Caco-2 (cell line): ENCODE results near the gene BTBD17. TPM values are rescaled to one million over a fixed set of nuclear protein-coding genes. Genes with fewer than 3 reads are reported as not detected.
A peak's percentile ranks its signal among the peaks of the same experiment; 100 is the strongest.

Experiments
- BruUV-seq: library from RNA; stranded (reverse); fragments of 400-500 nt; replicated peaks from 2 replicates; lab custom pipeline; 2021; lab: Mats Ljungman, UMichigan
- CTCF ChIA-PET: fragments of 300-600 bp; sonication (Branson Sonifier 250); formaldehyde crosslinking; loops from one replicate; lab custom pipeline; 2022; ENCODE audit warnings: antibody characterized with exemption; lab: Charles Lee
- POLR2A ChIA-PET: fragments of 300-600 bp; sonication (Branson Sonifier 250); formaldehyde crosslinking; loops from one replicate; lab custom pipeline; 2022; ENCODE audit warnings: antibody characterized with exemption; lab: Charles Lee
- DNase-seq, 2 experiments: peaks; one replicate each; pipeline versions ENCODE4 v3.0.0 to v3.0.0-alpha.2; 2020 to 2022
- H3K27me3 ChIP-seq: replicated peaks from 2 replicates; pipeline ENCODE4 v1.6.0; 2011; ENCODE audit warnings: low read length; ENCODE audit not compliant: control insufficient read depth, insufficient read depth
- H3K36me3 ChIP-seq: 2 replicates; pipeline ENCODE4 v1.5.1; 2011; ENCODE audit warnings: low read length; ENCODE audit not compliant: control insufficient read depth, insufficient read depth
- H3K4me1 ChIP-seq: fragments of 250-450 bp; sonication (Bioruptor Pico); 2 replicates; pipeline ENCODE4 v1.5.1; 2020; ENCODE audit warnings: mild to moderate bottlenecking
- H3K4me3 ChIP-seq: 2 replicates; pipeline ENCODE4 v1.5.1; 2011; ENCODE audit warnings: low read depth, mild to moderate bottlenecking, control low read depth, low read length
- H3K9me3 ChIP-seq: fragments of 250-450 bp; sonication (Bioruptor Pico); 2 replicates; pipeline ENCODE4 v1.5.1; 2020; ENCODE audit warnings: mild to moderate bottlenecking, moderate library complexity
- H3K27ac Mint-ChIP-seq: one replicate; pipeline ENCODE4 v1.8.0; 2022; ENCODE audit warnings: mixed read lengths; ENCODE audit not compliant: unreplicated experiment
- H3K27me3 Mint-ChIP-seq: one replicate; pipeline ENCODE4 v1.8.0; 2022; ENCODE audit warnings: mixed read lengths; ENCODE audit not compliant: insufficient read depth, unreplicated experiment
- H3K36me3 Mint-ChIP-seq: one replicate; pipeline ENCODE4 v1.8.0; 2022; ENCODE audit warnings: mild to moderate bottlenecking, mixed read lengths; ENCODE audit not compliant: insufficient read depth, unreplicated experiment
- H3K4me1 Mint-ChIP-seq: one replicate; pipeline ENCODE4 v1.8.0; 2022; ENCODE audit warnings: low read depth, mixed read lengths; ENCODE audit not compliant: unreplicated experiment
- H3K4me3 Mint-ChIP-seq: one replicate; pipeline ENCODE4 v1.8.0; 2022; ENCODE audit warnings: mild to moderate bottlenecking, moderate library complexity, mixed read lengths; ENCODE audit not compliant: unreplicated experiment
- H3K9me3 Mint-ChIP-seq: one replicate; pipeline ENCODE4 v1.8.0; 2022; ENCODE audit warnings: mixed read lengths; ENCODE audit not compliant: unreplicated experiment
- intact Hi-C: fragments of 100-400 bp; cut with micrococcal nuclease; formaldehyde crosslinking; loops from one replicate; pipeline ENCODE4 v1.10.0; 2022; ENCODE audit not compliant: unreplicated experiment
- total RNA-seq: library from RNA; stranded (reverse); gene quantifications from 2 replicates; pipeline ENCODE4 v1.2.3, GENCODE V29; 2022
- TF ChIP-seq, protein P1 (sequence below), 2 experiments: fragments of 200-600 bp in 1 of 2; IDR thresholded peaks; 1 replicate in 1 of 2; 2 replicates in 1 of 2; pipeline versions ENCODE4 v1.5.1 to v1.8.0; 2011 to 2022; ENCODE audit warnings: antibody characterized with exemption in 1 of 2, control low read depth in 1 of 2, inconsistent platforms in 1 of 2, low read depth in 1 of 2, low read length in 1 of 2, mild to moderate bottlenecking in 1 of 2, moderate library complexity in 1 of 2; ENCODE audit not compliant: insufficient read depth in 1 of 2, severe bottlenecking in 1 of 2, unreplicated experiment in 1 of 2

The BTBD17 gene
- total RNA-seq, 1 experiment from 2014 or later: not detected

DNA sequence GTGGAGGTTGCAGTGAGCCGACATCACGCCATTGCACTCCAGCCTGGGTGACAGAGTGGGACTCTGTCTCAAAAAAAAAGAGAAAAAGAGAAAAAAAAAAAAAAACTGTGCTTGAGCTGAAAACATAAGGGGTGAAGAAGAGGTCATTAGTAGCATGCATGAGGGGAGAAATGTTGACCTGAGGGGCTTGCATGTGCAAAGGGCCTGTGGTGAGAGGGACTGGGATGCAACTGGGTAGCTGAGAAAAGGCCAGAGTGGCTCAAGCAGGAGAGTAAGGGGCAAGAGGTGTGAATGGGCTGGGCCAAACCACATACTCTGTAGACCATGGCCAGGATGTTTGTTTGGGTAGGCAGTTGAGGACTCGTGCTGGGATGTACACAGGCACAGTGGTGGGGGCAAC, 32.3 kb downstream of the BTBD17 start:
- H3K27ac Mint-ChIP-seq: no peak overlapping the region
- H3K27me3 ChIP-seq: no peaks in the 10 kb centered on the region
- peaks cover 11% of the 10 kb centered on the region for H3K4me1 ChIP-seq
- intact Hi-C loops: no loop called here
- H3K9me3 Mint-ChIP-seq: no peaks in the 10 kb centered on the region
- ChIA-PET POLR2A (no interaction called here), CTCF (interaction anchor here (0.6 kb wide), 1 partner anchor 196 kb away, joined by 3 read pairs; no protein-coding TSS in a partner anchor)
- H3K9me3 ChIP-seq: no peaks in the 10 kb centered on the region
- BruUV-seq: no TSS peak
- H3K4me3 ChIP-seq: no peak overlapping the region
- peaks cover 6% of the 10 kb centered on the region for H3K4me1 Mint-ChIP-seq
- H3K27me3 Mint-ChIP-seq: no peaks in the 10 kb centered on the region
- TF ChIP-seq, protein P1, sequence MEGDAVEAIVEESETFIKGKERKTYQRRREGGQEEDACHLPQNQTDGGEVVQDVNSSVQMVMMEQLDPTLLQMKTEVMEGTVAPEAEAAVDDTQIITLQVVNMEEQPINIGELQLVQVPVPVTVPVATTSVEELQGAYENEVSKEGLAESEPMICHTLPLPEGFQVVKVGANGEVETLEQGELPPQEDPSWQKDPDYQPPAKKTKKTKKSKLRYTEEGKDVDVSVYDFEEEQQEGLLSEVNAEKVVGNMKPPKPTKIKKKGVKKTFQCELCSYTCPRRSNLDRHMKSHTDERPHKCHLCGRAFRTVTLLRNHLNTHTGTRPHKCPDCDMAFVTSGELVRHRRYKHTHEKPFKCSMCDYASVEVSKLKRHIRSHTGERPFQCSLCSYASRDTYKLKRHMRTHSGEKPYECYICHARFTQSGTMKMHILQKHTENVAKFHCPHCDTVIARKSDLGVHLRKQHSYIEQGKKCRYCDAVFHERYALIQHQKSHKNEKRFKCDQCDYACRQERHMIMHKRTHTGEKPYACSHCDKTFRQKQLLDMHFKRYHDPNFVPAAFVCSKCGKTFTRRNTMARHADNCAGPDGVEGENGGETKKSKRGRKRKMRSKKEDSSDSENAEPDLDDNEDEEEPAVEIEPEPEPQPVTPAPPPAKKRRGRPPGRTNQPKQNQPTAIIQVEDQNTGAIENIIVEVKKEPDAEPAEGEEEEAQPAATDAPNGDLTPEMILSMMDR (IDR thresholded peaks at IDR 0.05; ENCODE audit: insufficient read depth in 1 of 2, low read depth in 1 of 2, low read length in 1 of 2, severe bottlenecking in 1 of 2, unreplicated experiment in 1 of 2): no peak
- H3K36me3 ChIP-seq: no peaks in the 10 kb centered on the region
- H3K36me3 Mint-ChIP-seq: no peaks in the 10 kb centered on the region
- DNase-seq: no peak
- H3K4me3 Mint-ChIP-seq: no peak overlapping the region

DNA sequence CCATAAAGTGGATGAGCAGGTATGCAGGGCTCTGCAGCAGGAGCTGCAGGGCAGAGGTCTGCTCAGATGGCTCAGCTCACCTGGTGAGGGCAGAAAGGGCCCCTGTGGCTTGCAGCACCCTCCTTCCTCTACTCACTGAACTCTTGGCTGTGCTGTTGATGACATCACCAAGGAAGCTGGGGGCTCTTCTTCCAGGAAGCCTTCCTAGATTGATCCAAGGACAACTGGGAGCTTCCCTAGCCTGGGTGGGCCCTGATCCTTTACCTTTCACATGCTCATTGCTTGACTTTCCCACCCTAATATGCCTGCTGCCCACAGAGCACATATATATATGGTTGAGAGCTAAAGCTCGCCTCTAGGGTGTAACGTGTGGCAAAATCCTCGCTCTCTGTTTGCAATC, 33.2 kb downstream of the BTBD17 start:
- ChIA-PET POLR2A (no interaction called here), CTCF (no interaction called here)
- H3K9me3 ChIP-seq: no peaks in the 10 kb centered on the region
- Mint-ChIP-seq H3K27me3 (peaks cover 3% of the 10 kb centered on the region), H3K4me1 (peaks cover 6% of the 10 kb centered on the region), H3K4me3 (no peak overlapping the region), H3K36me3 (no peaks in the 10 kb centered on the region), H3K9me3 (no peaks in the 10 kb centered on the region), H3K27ac (no peak overlapping the region)
- no peak overlapping the region for H3K4me3 ChIP-seq
- no peaks in the 10 kb centered on the region for H3K36me3 ChIP-seq
- no peak for DNase-seq
- peaks cover 11% of the 10 kb centered on the region for H3K4me1 ChIP-seq
- H3K27me3 ChIP-seq: no peaks in the 10 kb centered on the region
- intact Hi-C loops: no loop called here
- BruUV-seq: no TSS peak
- TF ChIP-seq, protein P1 (IDR thresholded peaks at IDR 0.05; ENCODE audit: insufficient read depth in 1 of 2, low read depth in 1 of 2, low read length in 1 of 2, severe bottlenecking in 1 of 2, unreplicated experiment in 1 of 2): no peak

DNA sequence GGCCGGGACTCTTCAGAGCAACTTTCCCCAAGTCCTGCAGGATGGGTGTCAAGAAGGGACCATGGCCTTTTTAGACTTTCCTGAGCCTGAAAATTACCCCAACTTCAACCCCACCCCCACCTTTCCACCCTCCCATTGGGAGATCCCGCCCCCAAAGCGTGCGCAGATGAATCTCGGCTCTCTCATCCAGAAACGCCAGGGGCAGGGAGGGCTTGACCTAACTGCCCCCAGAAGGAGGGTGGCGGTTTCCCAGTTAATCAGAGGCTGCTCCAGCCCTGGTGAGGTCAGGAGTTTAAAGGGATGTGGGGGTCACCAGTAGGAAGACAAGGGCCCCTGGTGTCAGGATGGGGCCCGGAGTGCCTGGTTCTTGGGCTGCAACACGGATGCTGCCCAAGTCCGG, 35.2 kb downstream of the BTBD17 start:
- no peaks in the 10 kb centered on the region for H3K9me3 ChIP-seq
- BruUV-seq: no TSS peak
- intact Hi-C loops: no loop called here
- TF ChIP-seq, protein P1 (IDR thresholded peaks at IDR 0.05; ENCODE audit: insufficient read depth in 1 of 2, low read depth in 1 of 2, low read length in 1 of 2, severe bottlenecking in 1 of 2, unreplicated experiment in 1 of 2): no peak
- H3K36me3 Mint-ChIP-seq: no peaks in the 10 kb centered on the region
- H3K36me3 ChIP-seq: no peaks in the 10 kb centered on the region
- ChIA-PET CTCF (no interaction called here), POLR2A (no interaction called here)
- peaks cover 12% of the 10 kb centered on the region for H3K27me3 Mint-ChIP-seq
- no peak overlapping the region for H3K27ac Mint-ChIP-seq
- peak overlapping the region; percentile 25 for H3K4me3 Mint-ChIP-seq
- no peaks in the 10 kb centered on the region for H3K4me1 Mint-ChIP-seq
- H3K27me3 ChIP-seq: no peaks in the 10 kb centered on the region
- H3K4me1 ChIP-seq: peaks cover 5% of the 10 kb centered on the region
- H3K4me3 ChIP-seq: peak overlapping the region; percentile 23
- no peak for DNase-seq
- no peaks in the 10 kb centered on the region for H3K9me3 Mint-ChIP-seq
